ENCODE data around the gene TBCEL. TPM values are rescaled to one million over a fixed set of nuclear protein-coding genes. Genes with fewer than 3 reads are reported as not detected.

The TBCEL gene
- total RNA-seq, 3 donors from 2014 or later: 16.0 to 31.8 (median 26.9) TPM

- intact Hi-C loops (cut with DNase I; ENCODE audit: low total_unique reads): no loop called here
- Histone ChIP-seq H3K4me3 (no peak overlapping the region), H3K27me3 (no peaks in the 10 kb centered on the region), H3K36me3 (no peaks in the 10 kb centered on the region), H3K27ac (no peak overlapping the region), H3K4me1 (no peaks in the 10 kb centered on the region), H3K9me3 (no peaks in the 10 kb centered on the region)
- no peak for DNase-seq (ENCODE audit: low spot score in 2 of 2)
- TF ChIP-seq CTCF (IDR thresholded peaks at IDR 0.05) (no peak), POLR2AphosphoS5 (IDR thresholded peaks at IDR 0.05) (no peak), POLR2A (IDR thresholded peaks at IDR 0.05) (no peak)
Measured at GRCh38 chr11:121132211-121132976, 108.5 kb downstream of the TBCEL start.

GRCh38 chr11:121134741-121135312 is 110.9 kb downstream of the TBCEL start:
- no peak for DNase-seq (ENCODE audit: low spot score in 2 of 2)
- no peaks in the 10 kb centered on the region for H3K27me3 ChIP-seq
- H3K36me3 ChIP-seq: no peaks in the 10 kb centered on the region
- no peaks in the 10 kb centered on the region for H3K9me3 ChIP-seq
- intact Hi-C loops (cut with DNase I; ENCODE audit: low total_unique reads): no loop called here
- no peak overlapping the region for H3K4me3 ChIP-seq
- H3K27ac ChIP-seq: no peak overlapping the region
- no peaks in the 10 kb centered on the region for H3K4me1 ChIP-seq
- TF ChIP-seq CTCF (IDR thresholded peaks at IDR 0.05) (no peak), POLR2A (IDR thresholded peaks at IDR 0.05) (no peak), POLR2AphosphoS5 (IDR thresholded peaks at IDR 0.05) (no peak)

- no peaks in the 10 kb centered on the region for H3K27me3 ChIP-seq
- TF ChIP-seq POLR2A (IDR thresholded peaks at IDR 0.05) (no peak), CTCF (IDR thresholded peaks at IDR 0.05) (no peak), POLR2AphosphoS5 (IDR thresholded peaks at IDR 0.05) (no peak)
- no peaks in the 10 kb centered on the region for H3K9me3 ChIP-seq
- H3K36me3 ChIP-seq: no peaks in the 10 kb centered on the region
- H3K4me1 ChIP-seq: no peaks in the 10 kb centered on the region
- intact Hi-C loops (cut with DNase I; ENCODE audit: low total_unique reads): no loop called here
- no peak for DNase-seq (ENCODE audit: low spot score in 2 of 2)
- no peak overlapping the region for H3K27ac ChIP-seq
- no peak overlapping the region for H3K4me3 ChIP-seq
Measured at GRCh38 chr11:121137005-121137404, 113.1 kb downstream of the TBCEL start.

GRCh38 chr11:121138259-121138658 is 114.4 kb downstream of the TBCEL start:
- intact Hi-C loops (cut with DNase I; ENCODE audit: low total_unique reads): no loop called here
- no peaks in the 10 kb centered on the region for H3K4me1 ChIP-seq
- H3K4me3 ChIP-seq: no peak overlapping the region
- no peak overlapping the region for H3K27ac ChIP-seq
- no peak for TF ChIP-seq POLR2AphosphoS5 (IDR thresholded peaks at IDR 0.05)
- no peak for TF ChIP-seq POLR2A (IDR thresholded peaks at IDR 0.05)
- no peak for TF ChIP-seq CTCF (IDR thresholded peaks at IDR 0.05)
- no peaks in the 10 kb centered on the region for H3K9me3 ChIP-seq
- no peak for DNase-seq (ENCODE audit: low spot score in 2 of 2)
- H3K27me3 ChIP-seq: no peaks in the 10 kb centered on the region
- H3K36me3 ChIP-seq: no peaks in the 10 kb centered on the region

GRCh38 chr11:121140369-121140768 is 116.5 kb downstream of the TBCEL start:
- no peak for DNase-seq (ENCODE audit: low spot score in 2 of 2)
- H3K4me3 ChIP-seq: no peak overlapping the region
- H3K4me1 ChIP-seq: no peaks in the 10 kb centered on the region
- intact Hi-C loops (cut with DNase I; ENCODE audit: low total_unique reads): no loop called here
- no peak overlapping the region for H3K27ac ChIP-seq
- no peaks in the 10 kb centered on the region for H3K27me3 ChIP-seq
- H3K9me3 ChIP-seq: no peaks in the 10 kb centered on the region
- H3K36me3 ChIP-seq: no peaks in the 10 kb centered on the region
- TF ChIP-seq CTCF (IDR thresholded peaks at IDR 0.05) (no peak), POLR2A (IDR thresholded peaks at IDR 0.05) (no peak), POLR2AphosphoS5 (IDR thresholded peaks at IDR 0.05) (no peak)
